Neural crest cell (in vitro differentiated cells): Measurements from ENCODE around the gene MAP6D1. TPM values are rescaled to one million over a fixed set of nuclear protein-coding genes. Genes with fewer than 3 reads are reported as not detected.
A peak's percentile ranks its signal among the peaks of the same experiment; 100 is the strongest.

Source experiments
- DNase-seq: peaks from one replicate; pipeline ENCODE4 v3.0.0; 2021; ENCODE audit warnings: low read depth, mixed read lengths, low spot score
- H3K27ac Mint-ChIP-seq: one replicate; pipeline ENCODE4 v1.8.0; 2021; ENCODE audit warnings: mild to moderate bottlenecking, mixed read lengths; ENCODE audit not compliant: unreplicated experiment
- H3K27me3 Mint-ChIP-seq: 2 replicates; pipeline ENCODE4 v1.8.0; 2021; ENCODE audit warnings: low read depth, mild to moderate bottlenecking, mixed read lengths
- H3K36me3 Mint-ChIP-seq: 2 replicates; pipeline ENCODE4 v1.8.0; 2021; ENCODE audit warnings: low read depth, mild to moderate bottlenecking, mixed read lengths
- H3K4me1 Mint-ChIP-seq: 2 replicates; pipeline ENCODE4 v1.8.0; 2021; ENCODE audit warnings: mixed read lengths
- H3K4me3 Mint-ChIP-seq: one replicate; pipeline ENCODE4 v1.8.0; 2021; ENCODE audit warnings: mild to moderate bottlenecking, mixed read lengths
- H3K9me3 Mint-ChIP-seq: 2 replicates; pipeline ENCODE4 v1.8.0; 2021; ENCODE audit warnings: mixed read lengths
- CTCF ChIP-seq: fragments of 200-600 bp; sonication (generic); conservative IDR thresholded peaks from 2 replicates; pipeline ENCODE4 v1.5.0; 2021; ENCODE audit warnings: antibody characterized with exemption, mild to moderate bottlenecking
- total RNA-seq: library from RNA; stranded (reverse); gene quantifications from 2 replicates; pipeline ENCODE4 v1.2.1, GENCODE V29; 2021

The MAP6D1 gene
- total RNA-seq, 1 donor from 2014 or later, result 4.9 TPM

DNA sequence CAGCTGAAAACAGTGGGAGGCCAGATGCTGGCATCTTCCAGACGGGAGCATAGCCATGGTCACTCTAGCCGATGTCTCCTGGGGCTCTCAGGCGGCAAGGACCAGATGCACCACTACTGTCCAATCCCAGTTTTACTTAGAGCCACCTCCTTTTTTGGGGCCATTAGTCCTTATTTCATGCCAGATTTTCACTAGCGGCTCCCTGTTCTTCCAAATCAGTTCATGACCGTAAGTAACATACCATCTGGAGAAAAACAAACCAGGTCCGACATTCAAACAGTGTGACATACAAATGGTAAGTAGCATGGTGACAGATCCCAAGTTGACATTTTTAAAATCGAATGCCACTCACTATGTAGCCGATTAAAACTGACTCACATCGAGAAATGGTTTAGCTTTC, 4.1 kb upstream of the MAP6D1 start:
- DNase-seq, result no peak
- no peaks in the 10 kb centered on the region for H3K9me3 Mint-ChIP-seq
- no peak overlapping the region for H3K27ac Mint-ChIP-seq
- H3K4me3 Mint-ChIP-seq, result no peak overlapping the region
- no peak for TF ChIP-seq CTCF
- H3K36me3 Mint-ChIP-seq, result peaks cover 7% of the 10 kb centered on the region
- no peaks in the 10 kb centered on the region for H3K27me3 Mint-ChIP-seq
- peaks cover 19% of the 10 kb centered on the region for H3K4me1 Mint-ChIP-seq

GRCh38 chr3:183828538-183828870, 3.1 kb upstream of the MAP6D1 start:
- Mint-ChIP-seq H3K36me3 (peaks cover 6% of the 10 kb centered on the region), H3K27me3 (no peaks in the 10 kb centered on the region), H3K27ac (no peak overlapping the region), H3K9me3 (no peaks in the 10 kb centered on the region), H3K4me3 (peak overlapping the region; percentile 39), H3K4me1 (peaks cover 16% of the 10 kb centered on the region)
- no peak for DNase-seq
- TF ChIP-seq CTCF, result no peak

DNA sequence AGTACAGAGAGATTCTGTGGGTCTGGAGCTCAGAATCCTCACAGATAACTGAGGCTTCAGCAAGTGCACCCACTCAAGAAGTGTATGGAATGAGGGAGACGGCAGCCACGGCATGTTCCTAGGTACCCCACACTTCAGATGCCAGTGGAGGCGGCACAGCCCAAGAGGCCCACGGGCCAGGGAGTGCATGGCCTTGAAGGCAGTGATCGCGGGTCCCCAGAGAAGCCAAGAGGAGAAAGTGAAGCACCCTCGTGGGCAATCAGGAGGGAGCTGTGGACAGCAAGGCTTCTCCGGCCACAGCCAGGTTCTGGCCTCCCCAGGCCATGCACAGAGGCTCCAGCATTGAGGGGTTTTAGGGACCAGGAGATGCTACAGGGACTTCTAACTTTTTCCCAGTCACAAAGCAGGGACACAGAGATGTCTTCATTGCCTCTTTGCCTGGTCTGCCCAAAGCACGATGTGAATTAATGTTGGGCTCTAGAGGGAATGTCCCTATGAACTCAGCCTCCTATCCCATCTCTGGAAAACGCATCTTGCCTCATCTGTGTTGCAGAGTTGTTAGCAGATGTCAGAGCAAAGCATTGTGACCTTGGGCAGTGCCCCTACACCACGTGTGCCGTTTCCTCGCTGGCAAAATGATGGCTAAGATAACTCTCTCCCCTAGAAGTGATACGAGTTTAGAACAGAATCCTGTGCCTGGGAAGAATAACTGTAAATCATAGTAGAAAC, 2.6 kb upstream of the MAP6D1 start:
- H3K4me1 Mint-ChIP-seq, result peaks cover 11% of the 10 kb centered on the region
- H3K36me3 Mint-ChIP-seq, result peaks cover 3% of the 10 kb centered on the region
- no peak for TF ChIP-seq CTCF
- H3K9me3 Mint-ChIP-seq, result no peaks in the 10 kb centered on the region
- peak overlapping the region; percentile 39 for H3K4me3 Mint-ChIP-seq
- no peak for DNase-seq
- no peaks in the 10 kb centered on the region for H3K27me3 Mint-ChIP-seq
- H3K27ac Mint-ChIP-seq, result peak overlapping the region; percentile 27

- Mint-ChIP-seq H3K36me3 (peaks cover 2% of the 10 kb centered on the region), H3K27ac (peak overlapping the region; percentile 64), H3K9me3 (no peaks in the 10 kb centered on the region), H3K27me3 (peaks cover 3% of the 10 kb centered on the region), H3K4me3 (peak overlapping the region; percentile 83), H3K4me1 (peaks cover 15% of the 10 kb centered on the region)
- TF ChIP-seq CTCF, result no peak
- DNase-seq, result no peak
These were observed 1.3 kb upstream of the MAP6D1 start for GRCh38 chr3:183826448-183827250.

DNA sequence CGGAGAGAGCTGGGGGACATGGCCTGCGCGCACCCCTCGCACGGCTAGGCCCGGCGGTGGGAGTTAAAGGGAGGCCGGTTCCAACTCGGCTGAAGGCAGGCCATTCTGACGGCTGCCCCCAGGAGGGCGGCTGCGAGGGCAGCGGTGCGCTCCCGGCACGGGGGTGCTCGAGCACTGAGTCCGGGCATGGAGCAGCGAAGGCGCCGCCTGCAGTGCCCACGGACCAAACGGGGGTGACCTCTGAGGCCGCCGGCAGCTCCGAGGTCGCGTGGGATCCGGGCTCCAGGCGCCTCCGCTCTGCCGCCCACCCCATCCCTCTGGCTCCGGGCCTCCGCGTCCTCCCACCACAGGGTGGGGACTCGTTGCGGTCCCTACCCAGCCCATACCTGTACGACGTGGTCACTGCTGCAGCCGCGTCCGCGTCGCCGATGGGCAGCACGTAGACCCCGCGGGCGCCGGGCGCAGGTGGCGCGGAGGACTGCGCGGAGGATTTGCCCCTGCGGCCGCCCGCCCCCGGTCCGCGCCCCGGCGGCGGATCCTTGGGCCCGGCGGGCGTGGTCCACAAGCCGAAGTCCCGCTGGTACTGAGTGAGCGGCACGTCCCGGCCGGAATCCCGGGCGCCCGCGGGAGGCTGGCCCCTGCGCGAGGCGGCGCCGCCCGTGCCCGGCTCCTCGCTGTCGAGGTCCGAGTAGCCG, 469 bp downstream of the MAP6D1 start:
- no peak for DNase-seq
- H3K4me3 Mint-ChIP-seq, result peak overlapping the region; percentile 85
- no peak for TF ChIP-seq CTCF
- no peaks in the 10 kb centered on the region for H3K9me3 Mint-ChIP-seq
- H3K27ac Mint-ChIP-seq, result no peak overlapping the region
- peaks cover 3% of the 10 kb centered on the region for H3K27me3 Mint-ChIP-seq
- H3K4me1 Mint-ChIP-seq, result peaks cover 15% of the 10 kb centered on the region
- H3K36me3 Mint-ChIP-seq, result peaks cover 4% of the 10 kb centered on the region
